Panc1 (cell line): ENCODE data around the gene FGGY. TPM values are rescaled to one million over a fixed set of nuclear protein-coding genes. Genes with fewer than 3 reads are reported as not detected.

Source experiments
- ATAC-seq: fragments of 200-7000 bp; cut with Tn5 transposase; 2 replicates; pipeline ENCODE4 v1.9.1; 2020; ENCODE audit warnings: mild to moderate bottlenecking, moderate library complexity
- BruUV-seq: library from RNA; stranded (reverse); fragments of 400-500 nt; replicated peaks from 2 replicates; lab custom pipeline; 2021; lab: Mats Ljungman, UMichigan
- CTCF ChIA-PET: fragments of 300-600 bp; sonication (Branson Sonifier 250); formaldehyde crosslinking; loops from one replicate; lab custom pipeline; 2022; ENCODE audit warnings: antibody characterized with exemption; lab: Charles Lee
- POLR2A ChIA-PET: fragments of 300-600 bp; sonication (Branson Sonifier 250); formaldehyde crosslinking; loops from one replicate; lab custom pipeline; 2022; ENCODE audit warnings: antibody characterized with exemption; lab: Charles Lee
- DNase-seq: peaks from one replicate; pipeline ENCODE4 v3.0.0-alpha.2; 2010; ENCODE audit warnings: low read depth, low spot score
- H3K27ac ChIP-seq: 2 replicates; pipeline ENCODE4 v1.5.1; 2011; ENCODE audit warnings: mild to moderate bottlenecking, low read length, inconsistent platforms
- H3K27me3 ChIP-seq: fragments of 200-500 bp; sonication (Bioruptor generic); 2 replicates; pipeline ENCODE4 v1.6.0; 2014; ENCODE audit warnings: low read length, inconsistent platforms; ENCODE audit not compliant: control insufficient read depth, insufficient read depth
- H3K36me3 ChIP-seq: fragments of 200-500 bp; sonication (Bioruptor generic); 2 replicates; pipeline ENCODE4 v1.5.1; 2014; ENCODE audit warnings: inconsistent platforms, mild to moderate bottlenecking, low read length, moderate library complexity; ENCODE audit not compliant: control insufficient read depth, insufficient read depth
- H3K4me1 ChIP-seq: 2 replicates; pipeline ENCODE4 v1.5.1; 2011; ENCODE audit warnings: inconsistent platforms, mild to moderate bottlenecking, low read length, moderate library complexity; ENCODE audit not compliant: control insufficient read depth, insufficient read depth
- H3K4me3 ChIP-seq, 2 experiments: 2 replicates each; pipeline ENCODE4 v1.5.1; 2011 to 2012; ENCODE audit warnings: low read depth in 2 of 2, low read length in 2 of 2, mild to moderate bottlenecking in 2 of 2, inconsistent platforms in 1 of 2, moderate library complexity in 1 of 2
- H3K9me3 ChIP-seq: fragments of 200-500 bp; sonication (Bioruptor generic); 2 replicates; pipeline ENCODE4 v1.5.1; 2014; ENCODE audit warnings: low read depth, mild to moderate bottlenecking, inconsistent platforms, low read length, moderate library complexity; ENCODE audit not compliant: control insufficient read depth, insufficient read depth
- POLR2AphosphoS5 ChIP-seq: IDR thresholded peaks from 2 replicates; pipeline ENCODE4 v1.6.1; 2012; ENCODE audit warnings: mild to moderate bottlenecking, low read depth, low read length, moderate library complexity
- SIN3A ChIP-seq: IDR thresholded peaks from 2 replicates; pipeline ENCODE4 v1.6.1; 2012; ENCODE audit warnings: low read depth, mild to moderate bottlenecking, low read length, moderate library complexity, borderline replicate concordance; ENCODE audit not compliant: insufficient read depth
- TCF7L2 ChIP-seq: IDR thresholded peaks from 2 replicates; pipeline ENCODE4 v1.6.1; 2011; ENCODE audit warnings: mild to moderate bottlenecking, low read depth, low read length, inconsistent platforms
- in situ Hi-C: cut with HindIII; loops from 2 replicates; pipeline ENCODE4 v1.10.0; 2016; ENCODE audit warnings: low sequenced_read_pairs, low pct_unique_long_range_greater_than_20kb
- intact Hi-C: fragments of 100-400 bp; cut with micrococcal nuclease; formaldehyde crosslinking; loops from one replicate; pipeline ENCODE4 v1.10.0; 2022; ENCODE audit not compliant: unreplicated experiment
- total RNA-seq: library from RNA; stranded (reverse); gene quantifications from one replicate; pipeline ENCODE4 v1.2.1, GENCODE V29; 2021; ENCODE audit not compliant: unreplicated experiment
- TF ChIP-seq, protein P1 (sequence below): fragments of 450-650 bp; IDR thresholded peaks from 2 replicates; pipeline ENCODE4 v1.5.1; 2017; ENCODE audit warnings: mild to moderate bottlenecking
- TF ChIP-seq, protein P2 (sequence below), 2 experiments: IDR thresholded peaks; 2 replicates each; pipeline ENCODE4 v1.6.1; 2011 to 2012; ENCODE audit warnings: low read depth in 2 of 2, control low read depth in 1 of 2, low read length in 1 of 2, mild to moderate bottlenecking in 1 of 2, moderate library complexity in 1 of 2; ENCODE audit not compliant: insufficient read depth in 1 of 2

FGGY gene
- total RNA-seq, 1 experiment from 2014 or later = 15.5 TPM

DNA sequence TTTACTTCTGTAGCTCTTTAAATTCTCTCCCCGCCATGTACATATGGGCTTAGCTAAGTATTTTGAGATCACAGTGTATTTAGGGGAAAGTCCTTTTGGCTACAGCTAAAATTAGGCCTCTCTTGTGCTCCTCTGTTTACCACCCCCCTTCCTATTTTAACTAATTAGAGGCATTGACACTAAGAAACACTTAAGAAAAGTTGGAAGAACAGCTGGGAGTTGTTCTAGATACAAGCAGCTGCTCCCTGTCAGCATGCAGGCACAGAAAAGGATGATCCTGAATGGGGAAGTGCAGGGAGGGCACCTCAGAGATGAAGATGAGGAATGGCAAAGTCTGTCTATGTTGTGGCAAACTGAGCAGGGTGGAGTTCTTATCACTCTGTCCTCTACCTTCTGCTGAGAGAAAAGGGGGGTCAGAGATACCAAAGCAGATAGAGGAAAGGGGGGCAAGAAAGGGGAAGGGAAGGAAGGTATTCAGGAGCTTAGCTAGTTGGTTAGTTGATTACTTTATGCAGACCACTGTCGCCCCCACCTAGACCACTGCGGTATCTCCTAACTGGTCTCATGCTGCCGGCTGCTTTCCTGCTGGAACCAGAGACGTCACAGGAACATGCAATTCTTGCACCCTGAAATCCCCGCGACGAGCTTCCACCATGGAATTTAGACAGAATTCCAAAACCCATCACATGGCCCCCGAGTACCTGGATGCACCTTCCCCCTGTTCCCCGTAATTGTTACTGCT lies 435.5 kb downstream of the FGGY start:
- Histone ChIP-seq H3K36me3 (no peaks in the 10 kb centered on the region), H3K9me3 (no peaks in the 10 kb centered on the region), H3K4me1 (peaks cover 5% of the 10 kb centered on the region), H3K27me3 (no peaks in the 10 kb centered on the region), H3K4me3 (no peak overlapping the region), H3K27ac (no peak overlapping the region)
- no peak for DNase-seq
- no peak for TF ChIP-seq POLR2AphosphoS5
- TF ChIP-seq SIN3A = no peak
- TF ChIP-seq, protein P1, sequence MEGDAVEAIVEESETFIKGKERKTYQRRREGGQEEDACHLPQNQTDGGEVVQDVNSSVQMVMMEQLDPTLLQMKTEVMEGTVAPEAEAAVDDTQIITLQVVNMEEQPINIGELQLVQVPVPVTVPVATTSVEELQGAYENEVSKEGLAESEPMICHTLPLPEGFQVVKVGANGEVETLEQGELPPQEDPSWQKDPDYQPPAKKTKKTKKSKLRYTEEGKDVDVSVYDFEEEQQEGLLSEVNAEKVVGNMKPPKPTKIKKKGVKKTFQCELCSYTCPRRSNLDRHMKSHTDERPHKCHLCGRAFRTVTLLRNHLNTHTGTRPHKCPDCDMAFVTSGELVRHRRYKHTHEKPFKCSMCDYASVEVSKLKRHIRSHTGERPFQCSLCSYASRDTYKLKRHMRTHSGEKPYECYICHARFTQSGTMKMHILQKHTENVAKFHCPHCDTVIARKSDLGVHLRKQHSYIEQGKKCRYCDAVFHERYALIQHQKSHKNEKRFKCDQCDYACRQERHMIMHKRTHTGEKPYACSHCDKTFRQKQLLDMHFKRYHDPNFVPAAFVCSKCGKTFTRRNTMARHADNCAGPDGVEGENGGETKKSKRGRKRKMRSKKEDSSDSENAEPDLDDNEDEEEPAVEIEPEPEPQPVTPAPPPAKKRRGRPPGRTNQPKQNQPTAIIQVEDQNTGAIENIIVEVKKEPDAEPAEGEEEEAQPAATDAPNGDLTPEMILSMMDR = no peak
- TF ChIP-seq, protein P2, sequence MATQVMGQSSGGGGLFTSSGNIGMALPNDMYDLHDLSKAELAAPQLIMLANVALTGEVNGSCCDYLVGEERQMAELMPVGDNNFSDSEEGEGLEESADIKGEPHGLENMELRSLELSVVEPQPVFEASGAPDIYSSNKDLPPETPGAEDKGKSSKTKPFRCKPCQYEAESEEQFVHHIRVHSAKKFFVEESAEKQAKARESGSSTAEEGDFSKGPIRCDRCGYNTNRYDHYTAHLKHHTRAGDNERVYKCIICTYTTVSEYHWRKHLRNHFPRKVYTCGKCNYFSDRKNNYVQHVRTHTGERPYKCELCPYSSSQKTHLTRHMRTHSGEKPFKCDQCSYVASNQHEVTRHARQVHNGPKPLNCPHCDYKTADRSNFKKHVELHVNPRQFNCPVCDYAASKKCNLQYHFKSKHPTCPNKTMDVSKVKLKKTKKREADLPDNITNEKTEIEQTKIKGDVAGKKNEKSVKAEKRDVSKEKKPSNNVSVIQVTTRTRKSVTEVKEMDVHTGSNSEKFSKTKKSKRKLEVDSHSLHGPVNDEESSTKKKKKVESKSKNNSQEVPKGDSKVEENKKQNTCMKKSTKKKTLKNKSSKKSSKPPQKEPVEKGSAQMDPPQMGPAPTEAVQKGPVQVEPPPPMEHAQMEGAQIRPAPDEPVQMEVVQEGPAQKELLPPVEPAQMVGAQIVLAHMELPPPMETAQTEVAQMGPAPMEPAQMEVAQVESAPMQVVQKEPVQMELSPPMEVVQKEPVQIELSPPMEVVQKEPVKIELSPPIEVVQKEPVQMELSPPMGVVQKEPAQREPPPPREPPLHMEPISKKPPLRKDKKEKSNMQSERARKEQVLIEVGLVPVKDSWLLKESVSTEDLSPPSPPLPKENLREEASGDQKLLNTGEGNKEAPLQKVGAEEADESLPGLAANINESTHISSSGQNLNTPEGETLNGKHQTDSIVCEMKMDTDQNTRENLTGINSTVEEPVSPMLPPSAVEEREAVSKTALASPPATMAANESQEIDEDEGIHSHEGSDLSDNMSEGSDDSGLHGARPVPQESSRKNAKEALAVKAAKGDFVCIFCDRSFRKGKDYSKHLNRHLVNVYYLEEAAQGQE (IDR thresholded peaks at IDR 0.05; ENCODE audit: insufficient read depth in 1 of 2, low read depth in 2 of 2, low read length in 1 of 2) = no peak
- no peak for TF ChIP-seq TCF7L2
- intact Hi-C loops (no loop called here), in situ Hi-C loops (no loop called here)
- no peak for ATAC-seq
- ChIA-PET POLR2A (no interaction called here), CTCF (no interaction called here)
- BruUV-seq = no TSS peak

DNA sequence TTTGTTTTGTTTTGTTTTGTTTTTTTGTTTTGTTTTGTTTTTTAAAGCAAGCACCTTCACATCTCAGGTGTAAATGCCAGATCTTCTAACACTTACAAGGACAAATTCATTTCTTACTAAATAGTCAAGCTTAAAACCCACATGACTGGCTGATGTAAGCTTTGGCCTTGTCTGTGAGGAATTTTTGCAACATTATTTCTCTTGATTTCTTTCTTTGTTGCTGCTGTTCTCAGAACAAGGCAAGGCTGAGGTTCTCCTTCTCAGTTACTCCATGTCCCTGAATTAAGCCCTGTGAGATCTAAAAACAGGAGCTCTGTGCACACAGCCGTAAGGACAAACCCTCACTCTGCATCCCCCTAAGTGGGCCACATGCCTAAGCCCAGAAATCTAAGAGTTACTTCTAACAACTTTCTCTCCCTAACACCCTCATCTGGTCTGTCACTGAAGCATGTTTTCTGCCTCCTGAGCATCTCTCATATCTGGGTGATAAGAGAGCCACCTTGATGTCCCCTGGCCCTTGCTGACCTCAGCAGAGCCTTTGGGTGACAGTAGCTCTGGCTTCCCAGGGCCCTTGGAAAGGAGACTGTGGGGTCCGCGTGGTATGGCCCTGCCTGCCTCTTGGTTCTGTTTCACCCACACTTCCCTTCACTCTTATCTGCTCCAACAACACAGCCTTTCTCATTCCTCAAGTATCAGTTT lies 436.7 kb downstream of the FGGY start:
- CTCF ChIA-PET = no interaction called here
- intact Hi-C loops = no loop called here
- no peak for ATAC-seq

More for the DNA sequence above, 436.7 kb downstream of the FGGY start:
- POLR2A ChIA-PET = no interaction called here
- Histone ChIP-seq H3K27ac (no peak overlapping the region), H3K9me3 (no peaks in the 10 kb centered on the region), H3K27me3 (no peaks in the 10 kb centered on the region), H3K4me3 (no peak overlapping the region), H3K4me1 (peaks cover 5% of the 10 kb centered on the region), H3K36me3 (no peaks in the 10 kb centered on the region)
- no peak for DNase-seq
- TF ChIP-seq TCF7L2 (no peak), SIN3A (no peak), POLR2AphosphoS5 (no peak)
- TF ChIP-seq, protein P1 = no peak
- TF ChIP-seq, protein P2 (IDR thresholded peaks at IDR 0.05; ENCODE audit: insufficient read depth in 1 of 2, low read depth in 2 of 2, low read length in 1 of 2) = no peak
- BruUV-seq = no TSS peak
- in situ Hi-C loops = no loop called here
